GM23248 (cell line): ENCODE data around the gene TNIK.

ENCODE experiments used
- EZH2 ChIP-seq: fragments of 200-600 bp; sonication (generic); IDR thresholded peaks from 2 replicates; pipeline ENCODE4 v1.6.1; 2018; ENCODE audit warnings: antibody characterized with exemption, mild to moderate bottlenecking; ENCODE audit not compliant: insufficient read depth, poor library complexity, severe bottlenecking
- EZH2phosphoT487 ChIP-seq: fragments of 200-600 bp; sonication (generic); IDR thresholded peaks from 2 replicates; pipeline ENCODE4 v1.6.1; 2018; ENCODE audit warnings: antibody characterized with exemption, moderate library complexity, mild to moderate bottlenecking, low read depth; ENCODE audit not compliant: insufficient read depth

GRCh38 chr3:171278299-171278590 is 182.0 kb downstream of the TNIK start:
- TF ChIP-seq EZH2 (no peak), EZH2phosphoT487 (no peak)
